Cerebellar cortex (tissue), 1 donor: Measurements from ENCODE around the gene ZNF569.
"Not testable (repeated sequence)": the region's sequence is repeated elsewhere in the genome, so short reads cannot be mapped to it uniquely, and the experiment has no call there.

Experiments
- DNase-seq: peaks from one replicate; pipeline ENCODE4 v3.0.0-alpha.2; 2015; ENCODE audit warnings: low spot score

ZNF569 gene

DNA sequence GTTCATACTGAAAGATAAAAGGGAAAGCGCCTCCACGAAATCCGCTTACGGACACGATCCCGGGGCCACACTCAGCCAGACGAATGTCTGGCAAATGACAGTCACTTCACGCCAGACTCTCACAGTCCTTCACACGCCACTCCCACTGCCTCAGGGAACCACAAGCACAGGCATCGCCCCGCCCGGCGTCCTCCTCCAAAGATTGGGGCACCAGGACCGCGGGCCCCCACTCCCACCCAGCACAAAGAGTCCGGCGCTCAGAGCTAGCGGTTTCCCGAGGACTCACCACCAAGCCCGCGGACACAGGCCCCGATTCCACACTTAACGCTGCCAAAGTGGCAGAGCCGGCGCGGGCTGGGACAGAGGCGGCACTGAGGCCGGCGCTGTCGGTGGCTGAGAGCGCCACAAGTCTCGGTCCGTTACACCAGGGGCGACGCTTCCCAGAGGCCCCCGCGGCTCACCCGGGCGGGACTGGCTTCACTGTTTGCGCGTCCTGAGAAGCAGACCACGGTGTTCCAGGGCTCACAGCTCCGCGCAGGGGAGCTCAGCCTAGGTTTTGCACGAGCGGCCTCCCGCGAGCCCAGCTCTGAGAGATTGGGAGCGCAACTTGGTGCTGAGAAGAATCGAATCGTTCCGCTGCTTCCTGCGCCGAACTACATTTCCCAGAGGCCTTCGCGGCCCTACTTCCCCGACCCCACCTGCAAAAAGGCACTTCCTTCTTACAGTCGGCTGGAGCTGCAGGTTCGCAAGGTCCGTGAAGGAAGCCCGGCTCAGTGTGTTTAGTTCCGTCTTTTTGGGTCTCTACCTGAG lies at the start of gene ZNF569:
Gene ZNF569 (minus strand): TSS at position 647 of the 810 bp plus-strand sequence. CDS start 22,523 bp downstream, outside the sequence.
- peak; percentile 97 for DNase-seq

DNA sequence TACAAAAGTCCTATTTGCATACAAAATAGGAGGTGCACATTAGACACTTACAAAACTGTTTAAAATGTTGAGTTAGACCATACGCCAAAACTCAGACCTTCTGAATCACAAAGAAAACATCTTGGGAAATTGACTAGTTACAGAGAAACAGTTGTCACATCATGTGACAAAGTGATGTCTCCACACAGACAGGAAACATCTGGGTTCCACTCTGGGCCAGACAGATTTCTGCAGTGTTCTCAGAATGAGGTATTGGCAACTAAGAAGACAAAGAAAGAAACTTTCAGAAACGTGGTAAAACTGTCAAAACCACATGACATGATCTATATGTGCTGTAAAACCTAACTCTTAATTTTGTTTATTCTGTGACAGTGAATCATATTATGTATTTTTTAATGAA lies 46.2 kb upstream of the ZNF569 start:
- no peak for DNase-seq

DNA sequence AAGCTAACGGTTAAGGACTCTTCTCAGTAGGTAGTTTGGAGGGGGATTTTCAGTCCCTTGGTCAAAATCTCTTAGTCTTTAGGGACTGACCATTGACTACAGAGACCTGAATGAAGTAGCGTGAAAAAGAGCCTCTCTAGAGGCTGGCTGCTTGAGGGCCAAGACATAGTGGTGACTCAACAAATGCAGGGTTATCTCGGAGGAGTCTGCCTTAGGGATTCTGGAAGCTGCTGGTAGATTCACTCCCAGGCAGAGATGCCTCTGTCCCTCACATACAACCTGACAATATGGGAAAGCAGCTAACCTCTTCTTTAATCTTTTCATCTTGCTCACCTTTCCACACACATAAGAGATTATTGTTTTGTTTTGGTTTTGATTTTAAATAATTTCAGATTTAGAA lies 44.6 kb upstream of the ZNF569 start:
- no peak for DNase-seq

DNA sequence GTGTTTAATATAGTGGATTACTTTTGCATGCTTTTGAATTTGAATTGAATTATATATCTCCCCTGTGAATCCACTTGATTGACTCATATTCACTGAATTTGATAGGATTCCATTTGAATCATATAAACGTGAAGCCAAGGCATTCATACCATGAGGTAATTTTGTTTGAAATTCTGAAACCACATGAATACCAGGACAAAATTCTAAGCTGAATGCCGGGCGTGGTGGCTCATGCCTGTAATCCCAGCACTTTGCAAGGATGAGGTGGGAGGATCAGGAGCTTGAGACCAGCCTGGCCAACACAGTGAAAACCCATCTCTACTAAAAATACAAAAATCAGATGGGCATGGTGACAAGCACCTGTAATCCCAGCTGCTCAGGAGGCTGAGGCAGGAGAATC lies 43.9 kb upstream of the ZNF569 start:
- no peak for DNase-seq

DNA sequence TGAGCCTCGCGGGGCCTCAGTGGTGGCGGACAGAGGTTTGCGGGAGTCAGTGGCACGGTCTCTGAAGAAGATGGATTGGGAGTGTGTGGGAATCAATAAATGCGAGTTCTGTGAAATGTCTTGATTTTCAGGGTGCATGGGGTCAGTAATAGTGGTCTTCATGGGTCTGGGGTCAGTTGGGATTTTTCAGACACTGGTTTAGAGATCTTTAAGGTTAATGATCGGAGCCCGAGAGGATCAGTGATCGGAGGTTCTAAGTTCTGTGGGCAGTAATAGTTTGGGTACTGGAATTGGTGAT lies 39.9 kb upstream of the ZNF569 start:
- no peak for DNase-seq

DNA sequence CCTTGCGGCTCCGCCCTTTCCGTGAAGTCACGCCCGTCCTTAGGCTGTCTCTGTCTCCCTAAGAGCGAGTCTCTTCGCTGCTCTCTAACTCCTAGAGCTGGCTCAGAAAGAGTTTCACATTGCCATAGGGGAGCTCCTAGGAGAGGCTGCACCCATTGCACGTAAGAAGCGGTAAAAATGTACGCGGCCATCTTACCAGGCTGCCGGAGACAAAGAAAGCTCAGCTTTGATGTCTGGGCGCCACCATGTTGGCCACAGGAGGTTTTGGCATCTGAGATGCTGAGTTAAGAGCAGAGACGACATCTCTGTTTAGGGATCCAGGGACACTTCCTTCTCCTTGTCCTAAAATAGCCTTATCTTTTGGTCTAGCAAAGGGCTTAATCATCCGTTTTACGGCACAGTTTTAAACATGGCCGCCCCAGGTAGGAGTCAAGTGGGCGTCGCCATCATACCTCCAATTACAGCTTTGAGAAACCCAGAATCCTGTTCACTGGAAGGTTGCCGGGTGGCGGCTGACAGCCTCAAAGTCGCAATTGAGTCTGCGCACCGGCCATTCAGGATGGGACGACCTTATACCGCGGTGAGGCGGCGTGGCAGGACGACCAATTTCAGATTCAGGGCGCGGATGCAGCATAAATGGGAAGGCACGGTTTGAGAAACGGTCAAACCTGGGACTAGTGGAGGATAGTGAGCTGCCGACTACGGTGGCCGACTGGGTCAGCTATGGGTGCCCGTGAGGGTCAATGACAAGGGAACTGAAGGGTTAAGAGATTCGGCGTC lies 39.3 kb upstream of the ZNF569 start, which contains the start of gene ZNF793:
Gene ZNF793 (plus strand): TSS at position 553 of the 780 bp plus-strand sequence. CDS start 16,501 bp downstream, outside the sequence.
- peak; percentile 90 for DNase-seq

DNA sequence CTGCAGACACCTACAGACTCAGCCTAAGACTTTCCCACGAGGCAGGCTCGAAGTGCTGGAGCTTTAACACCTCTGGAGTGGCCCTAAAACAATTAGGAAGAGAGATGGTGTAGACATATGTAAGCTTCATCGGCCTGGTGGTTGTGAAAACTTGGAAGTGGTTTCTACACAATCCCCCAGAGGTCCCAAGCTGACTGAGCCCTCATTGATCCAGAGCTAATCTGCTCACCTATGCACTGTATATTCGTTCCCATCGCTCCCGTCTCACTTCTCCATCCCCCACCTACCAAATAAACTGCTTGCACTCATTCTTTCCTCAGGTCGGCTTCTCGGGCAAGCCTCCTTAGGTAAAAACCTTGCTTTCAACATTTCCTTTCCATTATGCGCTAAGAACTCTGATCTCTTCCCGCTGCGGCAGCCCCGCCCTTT lies 38.7 kb upstream of the ZNF569 start:
- DNase-seq: no peak

DNA sequence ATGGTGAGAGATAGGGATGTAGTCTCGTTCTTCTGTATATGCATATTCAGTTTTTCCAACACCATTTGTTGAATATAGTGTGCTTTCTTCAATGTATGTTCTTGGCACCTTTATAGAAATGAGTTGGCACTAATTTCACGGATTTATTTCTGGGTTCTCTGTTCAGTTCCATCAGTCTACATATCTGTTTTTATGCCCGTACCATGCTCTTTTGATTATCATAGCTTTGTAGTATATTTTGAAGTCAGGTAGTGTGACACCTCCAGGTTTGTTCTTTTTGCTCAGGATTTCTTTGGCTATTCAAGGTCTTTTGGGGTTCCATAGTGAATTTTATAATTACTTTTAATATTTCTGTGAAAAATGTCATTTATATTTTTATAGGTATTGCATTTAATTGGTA lies 25.0 kb upstream of the ZNF569 start:
- DNase-seq: no peak

DNA sequence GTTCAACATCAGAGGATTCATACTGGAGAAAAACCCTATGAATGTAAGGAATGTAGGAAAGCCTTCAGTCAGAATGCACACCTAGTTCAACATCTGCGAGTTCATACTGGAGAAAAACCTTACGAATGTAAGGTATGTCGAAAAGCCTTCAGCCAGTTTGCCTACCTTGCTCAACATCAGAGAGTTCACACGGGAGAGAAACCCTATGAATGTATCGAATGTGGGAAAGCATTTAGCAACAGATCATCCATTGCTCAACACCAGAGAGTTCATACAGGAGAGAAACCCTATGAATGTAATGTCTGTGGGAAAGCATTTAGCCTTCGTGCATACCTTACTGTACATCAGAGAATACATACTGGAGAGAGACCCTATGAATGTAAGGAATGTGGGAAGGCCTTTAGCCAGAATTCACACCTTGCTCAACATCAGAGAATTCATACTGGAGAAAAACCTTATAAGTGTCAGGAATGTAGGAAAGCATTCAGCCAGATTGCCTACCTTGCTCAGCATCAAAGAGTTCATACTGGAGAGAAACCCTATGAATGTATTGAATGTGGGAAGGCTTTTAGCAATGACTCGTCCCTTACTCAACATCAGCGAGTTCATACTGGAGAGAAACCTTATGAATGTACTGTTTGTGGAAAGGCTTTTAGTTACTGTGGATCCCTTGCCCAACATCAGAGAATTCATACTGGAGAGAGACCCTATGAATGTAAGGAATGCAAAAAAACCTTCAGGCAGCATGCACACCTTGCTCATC lies 17.3 kb upstream of the ZNF569 start:
- no peak for DNase-seq

DNA sequence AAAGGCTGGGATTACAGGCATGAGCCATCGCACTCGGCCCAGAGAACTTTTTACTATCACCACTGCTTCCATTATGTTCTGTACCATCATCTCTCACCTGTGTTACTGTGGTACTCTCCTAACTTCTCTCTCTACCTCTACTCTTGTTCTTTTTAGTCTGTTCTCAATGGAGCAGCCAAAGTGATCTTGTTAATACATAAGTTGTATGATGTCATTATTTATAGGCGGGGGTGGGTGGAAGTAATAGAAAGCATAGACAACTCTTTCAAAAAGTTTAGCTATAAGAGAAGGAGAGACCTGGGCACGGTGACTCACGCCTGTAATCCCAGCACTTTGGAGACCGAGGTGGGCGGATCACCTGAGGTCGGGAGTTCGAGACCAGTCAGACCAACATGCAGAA lies 4.9 kb upstream of the ZNF569 start:
- no peak for DNase-seq

DNA sequence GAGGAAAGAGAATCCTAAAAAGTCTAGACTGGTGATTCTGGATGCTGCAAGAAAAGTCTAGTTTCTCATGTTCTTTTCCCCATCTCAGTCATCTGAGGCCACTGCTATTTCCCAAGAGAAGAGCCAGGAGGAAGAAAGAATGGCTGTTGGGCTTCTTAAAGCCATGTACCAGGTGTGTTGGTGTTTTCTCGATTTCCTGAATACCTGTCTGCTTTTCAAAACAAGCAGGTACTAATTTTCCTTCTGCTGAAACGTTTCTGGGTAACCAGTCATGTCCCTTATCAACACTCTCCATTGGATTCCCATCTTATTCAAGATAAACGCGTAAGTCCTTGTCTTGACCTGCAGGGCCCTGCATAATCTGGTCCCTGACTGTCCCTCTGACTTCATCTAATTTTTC lies 3.0 kb upstream of the ZNF569 start:
- no peak for DNase-seq

DNA sequence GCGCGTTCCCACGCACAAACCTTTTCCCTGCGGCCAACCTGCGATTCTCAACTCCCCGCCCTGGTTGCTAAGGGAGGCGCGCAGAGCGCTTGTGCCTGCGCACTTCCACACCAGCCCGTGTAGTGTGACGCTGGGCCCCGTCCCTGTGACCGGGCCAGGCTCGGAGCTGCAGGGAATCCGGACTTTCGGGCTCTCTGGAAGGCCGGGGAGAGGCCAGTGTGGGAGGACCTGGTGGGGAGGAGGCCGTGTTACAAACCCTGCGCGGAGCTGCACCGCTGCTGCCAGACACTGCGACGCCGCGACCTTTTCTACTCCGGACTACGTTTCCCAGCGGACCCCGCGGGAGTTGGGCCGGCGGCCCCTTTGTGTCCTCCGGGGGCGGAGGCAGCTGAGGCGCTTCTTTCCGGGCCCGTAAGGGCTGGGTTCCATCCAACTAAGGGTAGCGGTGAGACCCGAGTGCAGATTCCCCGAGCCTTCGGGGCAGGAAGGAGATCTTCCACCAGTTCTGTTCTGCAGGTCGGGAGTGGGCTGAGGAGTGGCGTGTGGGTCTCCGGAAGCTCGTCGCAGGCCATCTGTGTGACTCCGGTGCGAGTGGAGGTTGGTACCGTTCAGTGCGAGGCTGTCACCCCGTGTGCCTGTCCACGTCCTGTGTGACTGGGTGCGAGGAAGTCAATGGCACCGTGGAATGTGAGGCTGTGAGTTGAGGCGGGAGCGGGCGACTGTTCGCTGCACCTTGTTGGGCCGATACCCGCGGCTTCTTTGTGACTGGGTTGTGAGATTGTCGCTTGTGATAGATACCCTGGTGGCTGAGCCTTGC lies 1.9 kb upstream of the ZNF569 start, which contains the start of gene ZNF570:
Gene ZNF570 (plus strand): TSS at position 396 of the 817 bp plus-strand sequence. CDS start 999 bp downstream, outside the sequence.
- DNase-seq: peak; percentile 86

DNA sequence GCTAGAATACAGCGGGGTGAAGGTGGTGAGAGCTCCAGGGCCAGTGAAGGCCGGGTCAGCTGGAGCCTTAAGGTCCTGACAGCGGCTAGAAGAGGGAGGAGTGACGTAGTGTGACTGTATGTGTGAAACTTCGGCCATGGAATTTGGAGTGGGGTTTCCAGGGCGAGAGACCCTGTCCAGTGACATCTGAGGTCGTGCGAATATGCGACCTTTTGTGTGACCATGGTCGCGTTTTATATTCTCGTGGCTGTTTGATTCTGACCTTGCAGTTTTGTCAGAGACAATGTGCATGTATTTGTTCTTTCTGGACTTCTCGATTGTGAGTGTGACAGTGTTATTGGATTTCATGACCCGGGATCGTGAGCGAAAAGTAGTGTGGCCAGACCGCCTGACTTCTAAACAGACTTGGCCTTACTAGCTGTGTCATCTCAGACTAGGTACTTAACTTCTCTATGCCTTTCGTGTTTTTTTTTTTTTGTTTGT lies 405 bp upstream of the ZNF569 start:
- DNase-seq: no peak

DNA sequence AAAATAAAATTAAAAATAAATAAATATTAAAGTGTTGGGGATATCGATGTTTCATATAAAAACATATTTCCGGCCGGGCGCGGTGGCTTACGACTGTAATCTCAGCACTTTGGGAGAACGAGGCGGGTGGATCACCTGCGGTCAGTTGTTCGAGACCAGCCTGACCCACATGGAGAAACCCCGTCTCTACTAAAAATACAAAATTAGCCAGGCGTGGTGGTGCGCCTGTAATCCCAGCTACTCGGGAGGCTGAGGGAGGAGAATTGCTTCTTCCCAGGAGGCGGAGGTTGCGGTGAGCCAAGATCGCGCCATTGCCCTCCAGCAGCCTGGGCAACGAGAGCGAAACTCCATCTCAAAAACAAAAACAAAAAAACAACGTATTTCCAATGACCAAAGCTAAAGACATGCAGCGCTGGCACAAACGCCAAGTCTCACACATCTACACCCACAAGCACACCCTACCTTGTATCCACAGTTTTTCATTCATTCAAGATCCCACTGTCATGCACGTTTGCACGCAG lies 907 bp downstream of the ZNF569 start:
- no peak for DNase-seq

DNA sequence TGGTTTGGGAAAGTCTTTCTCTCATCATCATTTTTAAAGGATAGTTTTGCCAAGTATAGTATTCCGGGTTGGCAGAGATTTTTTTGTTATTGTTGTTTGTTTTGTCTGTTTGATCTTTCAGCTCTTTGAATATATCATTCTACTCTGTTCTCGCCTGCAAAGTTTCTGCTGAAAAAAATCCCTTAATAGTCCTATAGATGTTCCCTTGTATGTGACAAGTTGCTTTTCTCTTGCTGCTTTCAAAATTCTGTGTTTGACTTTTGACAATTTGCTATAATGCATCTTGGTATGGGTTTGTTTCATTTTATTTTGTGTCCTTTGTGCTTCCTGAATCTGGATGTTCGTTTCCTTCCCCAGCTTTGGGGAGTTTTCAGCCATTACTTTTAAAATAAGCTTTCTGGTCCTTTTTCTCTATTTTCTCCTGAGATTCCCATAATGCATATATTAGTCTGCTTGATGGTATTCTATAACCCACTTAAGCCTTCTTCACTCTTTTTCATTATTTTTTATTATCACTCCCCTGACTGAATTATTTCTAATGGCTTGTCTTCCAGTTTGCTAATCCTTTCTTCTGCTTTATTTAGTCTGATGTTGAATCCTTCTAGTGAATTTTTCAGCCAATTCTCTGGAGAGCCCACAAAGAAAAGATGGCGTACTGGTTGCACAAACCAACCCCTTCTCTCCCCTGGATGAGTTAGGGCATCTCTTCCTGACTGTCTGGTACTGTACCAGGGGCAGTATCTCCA lies 14.6 kb downstream of the ZNF569 start:
- no peak for DNase-seq

DNA sequence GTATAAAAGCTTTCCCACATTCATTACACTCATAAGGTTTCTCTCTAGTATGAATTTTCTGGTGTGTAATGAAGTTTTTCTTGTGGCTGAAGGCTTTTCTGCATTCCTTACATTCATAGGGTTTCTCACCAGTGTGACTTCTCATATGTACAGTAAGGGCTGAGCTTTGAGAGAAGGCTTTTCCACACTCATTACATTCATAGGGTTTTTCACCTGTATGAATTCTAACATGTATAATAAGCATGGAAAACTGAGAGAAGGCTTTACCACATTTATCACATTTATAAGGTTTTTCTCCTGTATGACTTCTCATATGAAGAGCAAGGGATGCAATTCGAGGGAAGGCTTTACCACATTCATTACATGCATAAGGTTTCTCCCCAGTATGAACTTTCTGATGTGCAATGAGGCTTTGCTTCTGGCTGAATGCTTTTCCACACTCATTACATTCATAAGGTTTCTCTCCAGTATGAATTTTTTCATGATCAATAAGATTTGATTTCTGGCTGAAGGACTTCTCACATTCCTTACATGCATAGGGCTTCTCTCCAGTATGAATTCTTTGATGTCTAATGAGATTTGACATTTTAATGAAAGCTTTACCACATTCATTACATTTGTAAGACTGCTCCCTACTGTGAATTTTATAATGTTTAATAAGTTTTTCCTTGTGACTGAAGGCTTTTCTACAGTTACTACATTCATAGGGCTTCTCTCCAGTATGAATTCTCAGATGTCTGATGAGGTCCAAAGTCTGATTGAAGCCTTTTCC lies 53.7 kb downstream of the ZNF569 start:
- DNase-seq: peak; percentile 1

DNA sequence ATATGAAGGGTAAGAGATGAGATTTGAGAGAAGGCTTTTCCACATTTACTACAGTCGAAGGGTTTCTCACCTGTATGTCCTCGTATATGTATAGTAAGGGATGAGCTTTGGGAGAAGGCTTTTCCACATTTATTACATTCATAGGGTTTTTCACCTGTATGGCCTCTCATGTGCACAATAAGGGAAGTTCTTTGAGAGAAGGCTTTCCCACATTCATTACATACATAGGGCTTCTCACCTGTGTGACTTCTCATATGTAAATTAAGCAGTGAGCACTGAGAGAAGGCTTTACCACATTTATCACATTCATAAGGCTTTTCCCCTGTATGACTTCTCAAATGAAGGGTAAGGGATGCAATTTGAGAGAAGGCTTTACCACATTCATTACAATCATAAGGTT lies 54.5 kb downstream of the ZNF569 start:
- DNase-seq: no peak

DNA sequence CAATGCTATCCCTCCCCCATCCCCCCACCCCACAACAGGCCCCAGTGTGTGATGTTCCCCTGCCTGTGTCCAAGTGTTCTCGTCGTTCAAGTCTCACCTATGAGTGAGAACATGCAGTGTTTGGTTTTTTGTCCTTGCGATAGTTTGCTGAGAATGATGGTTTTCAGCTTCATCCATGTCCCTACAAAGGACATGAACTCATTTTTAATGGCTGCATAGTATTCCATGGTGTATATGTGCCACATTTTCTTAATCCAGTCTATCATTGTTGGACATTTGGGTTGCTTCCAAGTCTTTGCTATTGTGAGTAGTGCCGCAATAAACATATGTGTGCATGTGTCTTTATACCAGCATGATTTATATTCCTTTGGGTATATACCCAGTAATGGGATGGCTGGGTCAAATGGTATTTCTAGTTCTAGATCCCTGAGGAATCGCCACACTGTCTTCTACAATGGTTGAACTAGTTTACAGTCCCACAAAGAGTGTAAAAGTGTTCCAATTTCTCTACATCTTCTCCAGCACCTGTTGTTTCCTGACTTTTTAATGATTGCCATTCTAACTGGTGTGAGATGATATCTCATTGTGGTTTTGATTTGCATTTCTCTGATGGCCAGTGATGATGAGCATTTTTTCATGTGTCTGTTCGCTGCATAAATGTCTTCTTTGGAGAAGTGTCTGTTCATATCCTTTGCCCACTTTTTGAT lies 61.0 kb downstream of the ZNF569 start:
- not testable (repeated sequence) for DNase-seq

DNA sequence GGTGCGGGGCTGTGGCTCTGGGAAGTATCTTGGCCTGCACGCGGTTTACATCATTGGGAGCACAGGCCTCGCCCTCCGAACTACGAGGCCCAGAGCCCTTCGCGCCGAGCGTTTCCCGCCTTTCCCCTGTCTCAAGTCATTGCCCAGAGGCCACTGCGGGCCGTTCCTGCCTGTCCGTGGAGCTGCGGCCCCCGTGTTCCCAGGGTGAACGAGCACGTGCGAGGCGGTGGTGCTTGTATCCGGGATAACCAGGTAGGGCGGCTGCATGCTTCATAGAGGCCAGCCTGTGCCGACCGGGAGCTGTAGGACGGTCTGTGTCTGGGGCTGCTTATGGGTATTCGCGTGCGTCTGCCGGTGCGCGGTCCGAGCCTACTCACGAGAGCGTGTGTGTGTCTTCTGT lies 63.8 kb downstream of the ZNF569 start:
- DNase-seq: no peak
